GM18519 (cell line): Measurements from ENCODE around the gene GPHA2.

ENCODE experiments used
- ATAC-seq: cut with Tn5 transposase; IDR thresholded peaks from one replicate; pipeline ENCODE4 v1.9.1; 2021; ENCODE audit warnings: mild to moderate bottlenecking, moderate library complexity; ENCODE audit not compliant: unreplicated experiment, low FRiP score

GPHA2 gene

GRCh38 chr11:64931290-64931689 is 4.4 kb downstream of the GPHA2 start:
- ATAC-seq: no peak

DNA sequence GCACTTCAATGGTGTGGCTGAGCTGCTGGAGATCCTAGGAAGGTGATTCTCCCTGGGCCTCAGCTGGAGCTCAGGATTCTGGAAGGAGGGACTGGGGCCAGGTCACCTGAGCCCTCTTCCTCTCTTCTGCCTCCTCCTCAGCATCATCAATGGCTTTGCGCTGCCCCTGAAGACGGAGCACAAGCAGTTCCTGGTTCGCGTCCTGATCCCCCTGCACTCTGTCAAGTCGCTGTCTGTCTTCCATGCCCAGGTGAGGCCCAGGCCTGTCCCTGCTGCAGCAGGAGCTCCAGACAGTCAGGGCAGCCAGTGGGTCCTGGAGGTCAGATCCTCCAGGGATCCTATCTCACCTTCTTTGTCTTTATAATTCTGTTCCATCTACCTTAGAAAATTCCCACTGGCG is 5.4 kb downstream of the GPHA2 start:
- no peak for ATAC-seq

- ATAC-seq: no peak
Measured at GRCh38 chr11:64929625-64930024, 6.1 kb downstream of the GPHA2 start.

DNA sequence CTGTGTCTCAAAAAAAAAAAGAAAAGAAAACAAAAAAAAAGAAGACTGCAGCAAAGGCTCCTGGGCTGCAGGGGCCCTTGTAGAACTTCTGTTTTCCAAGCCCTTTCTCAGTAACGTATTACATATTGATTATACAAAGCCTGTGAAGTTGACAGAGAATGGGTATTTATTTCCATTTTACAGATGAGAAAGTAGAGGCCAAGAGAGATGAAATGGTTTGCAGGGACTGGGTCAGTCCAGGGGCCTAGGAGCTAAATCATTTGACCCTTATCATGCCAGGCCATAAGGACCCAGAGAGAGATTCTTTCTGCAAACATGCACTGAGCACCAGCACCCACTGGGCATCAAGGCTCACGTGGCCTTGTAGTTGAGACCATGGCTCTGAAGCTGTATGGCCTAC is 6.7 kb downstream of the GPHA2 start:
- no peak for ATAC-seq

- ATAC-seq: no peak
Measured at GRCh38 chr11:64926689-64927088, 9.0 kb downstream of the GPHA2 start.

DNA sequence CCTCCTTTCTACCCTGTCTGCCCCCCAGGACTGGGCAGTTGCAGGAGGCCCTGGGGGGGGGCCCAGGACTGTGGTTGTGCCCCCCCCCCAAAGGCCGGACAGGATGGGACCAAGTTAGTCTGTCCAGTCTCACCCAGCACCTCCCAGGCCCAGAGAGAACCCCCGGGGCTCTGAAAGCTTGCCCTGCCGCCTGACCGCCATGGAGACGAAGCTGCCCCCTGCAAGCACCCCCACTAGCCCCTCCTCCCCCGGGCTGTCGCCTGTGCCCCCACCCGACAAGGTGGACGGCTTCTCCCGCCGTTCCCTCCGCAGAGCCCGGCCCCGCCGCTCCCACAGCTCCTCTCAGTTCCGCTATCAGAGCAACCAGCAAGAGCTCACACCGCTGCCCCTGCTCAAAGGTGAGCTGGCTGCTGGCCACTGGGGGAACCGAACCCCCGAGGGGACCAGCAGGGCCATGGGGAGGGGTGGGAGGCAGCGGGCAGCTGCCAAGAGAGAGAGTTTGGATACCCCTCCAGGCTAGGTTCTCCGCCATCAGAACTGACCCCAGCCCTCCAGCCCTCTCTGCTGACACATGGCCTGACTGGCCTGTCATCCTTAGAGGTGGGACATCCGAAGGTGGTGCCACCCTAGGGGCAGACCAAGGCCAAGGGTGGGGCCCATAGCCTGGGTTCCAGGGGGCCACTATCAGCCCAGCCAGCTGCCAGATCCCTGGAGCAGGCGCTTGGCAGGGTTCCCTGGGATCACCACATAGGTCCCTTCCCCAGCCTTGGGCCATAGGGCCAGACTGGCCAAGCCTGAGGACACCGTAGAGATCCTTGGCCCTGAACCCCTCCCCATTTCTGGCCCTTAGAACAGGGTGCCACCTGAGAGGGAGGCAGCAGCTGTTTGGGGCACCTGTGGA is 9.9 kb downstream of the GPHA2 start:
- ATAC-seq: no peak

DNA sequence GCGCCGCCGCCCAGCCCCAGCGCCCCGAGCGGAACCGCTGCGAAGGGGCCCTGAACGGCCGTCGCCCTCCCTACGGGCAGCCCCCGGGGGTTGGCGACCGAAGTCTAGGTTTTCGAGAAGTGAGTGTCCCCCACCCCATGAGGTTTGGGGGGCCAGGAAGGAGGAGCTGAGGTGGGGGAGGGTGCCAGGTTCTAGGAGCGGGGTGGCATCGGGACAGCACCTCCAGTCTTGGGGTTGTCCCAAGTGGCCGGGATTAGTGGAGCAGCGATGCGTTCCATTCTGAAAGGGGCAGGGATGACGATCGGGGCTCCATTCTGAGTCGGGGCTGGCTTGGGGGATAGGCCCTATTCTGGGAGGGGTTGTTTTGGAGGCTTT is 10.8 kb downstream of the GPHA2 start:
- ATAC-seq: no peak

- peak; percentile 41 for ATAC-seq
Measured at GRCh38 chr11:64923944-64924909, 11.5 kb downstream of the GPHA2 start, which contains the start of gene PPP2R5B. Gene PPP2R5B, plus strand, starts transcription at chr11:64924689. Its CDS starts 1,046 bp downstream, at chr11:64925735.

DNA sequence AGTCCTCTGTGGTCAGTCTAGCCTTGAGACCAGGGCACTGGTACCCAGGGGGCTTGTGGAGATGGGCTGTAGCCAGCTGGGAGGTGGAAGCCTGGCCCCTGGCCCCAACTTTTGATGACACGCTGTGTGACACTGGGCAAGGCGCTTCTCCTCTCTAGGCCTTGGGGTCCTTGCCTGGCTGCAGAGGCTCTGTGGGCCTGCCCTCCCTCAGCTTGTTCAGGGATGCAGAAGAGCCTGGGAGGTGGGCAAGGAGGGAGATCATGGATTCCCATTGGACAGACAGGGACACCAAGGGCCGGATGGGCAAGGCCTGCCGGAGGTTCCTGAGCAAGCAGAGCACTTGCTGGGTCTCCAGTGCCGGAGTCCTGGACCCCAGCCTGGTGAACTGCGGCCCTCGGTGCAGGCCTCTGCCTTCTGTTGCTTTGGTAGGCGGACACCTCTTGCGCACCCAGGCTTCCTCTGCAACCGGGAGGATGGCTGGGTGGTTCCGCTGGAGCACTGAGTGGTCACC is 12.5 kb downstream of the GPHA2 start:
- ATAC-seq: no peak

DNA sequence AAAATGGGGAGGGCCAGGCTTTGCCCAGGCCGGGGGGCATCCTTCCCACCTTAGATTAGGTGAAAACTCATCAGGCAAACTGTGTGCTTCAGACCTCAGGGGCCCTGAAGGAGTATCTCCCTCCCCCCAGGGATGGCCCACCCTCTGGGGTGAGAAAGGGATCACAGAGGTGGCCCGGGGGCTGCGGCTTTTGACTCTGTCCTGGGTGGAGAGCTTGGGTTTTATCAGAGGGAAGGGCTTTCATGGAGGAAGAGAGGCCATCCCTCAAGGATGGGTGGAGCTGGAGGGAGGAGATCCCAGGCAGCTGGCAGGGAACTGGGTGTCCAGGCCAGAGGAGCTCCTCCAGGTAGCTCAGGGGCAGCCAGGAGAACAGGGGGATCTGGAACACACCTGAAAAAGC is 14.3 kb downstream of the GPHA2 start:
- no peak for ATAC-seq

GRCh38 chr11:64920124-64920523 is 15.6 kb downstream of the GPHA2 start:
- ATAC-seq: no peak

DNA sequence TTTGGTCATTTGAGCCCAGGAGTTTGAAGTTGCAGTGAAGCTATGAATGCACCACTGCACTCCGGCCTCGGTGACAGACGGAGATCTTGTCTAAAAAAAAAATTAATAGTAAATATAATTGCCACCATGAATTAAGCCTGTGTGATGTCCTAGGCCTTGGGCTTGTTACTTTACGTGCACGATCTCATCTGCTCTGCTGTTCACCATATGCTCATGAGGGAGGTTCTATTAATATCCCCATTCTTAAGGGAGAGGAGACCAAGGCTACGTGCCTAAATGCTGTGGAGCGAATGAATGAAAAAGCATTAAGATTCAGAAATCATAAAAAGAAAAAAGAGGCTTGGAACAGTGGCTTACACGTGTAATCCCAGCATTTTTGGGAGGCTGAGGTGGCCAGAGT is 16.1 kb downstream of the GPHA2 start:
- ATAC-seq: no peak

- ATAC-seq: no peak
Measured at GRCh38 chr11:64918017-64918416, 17.7 kb downstream of the GPHA2 start.

DNA sequence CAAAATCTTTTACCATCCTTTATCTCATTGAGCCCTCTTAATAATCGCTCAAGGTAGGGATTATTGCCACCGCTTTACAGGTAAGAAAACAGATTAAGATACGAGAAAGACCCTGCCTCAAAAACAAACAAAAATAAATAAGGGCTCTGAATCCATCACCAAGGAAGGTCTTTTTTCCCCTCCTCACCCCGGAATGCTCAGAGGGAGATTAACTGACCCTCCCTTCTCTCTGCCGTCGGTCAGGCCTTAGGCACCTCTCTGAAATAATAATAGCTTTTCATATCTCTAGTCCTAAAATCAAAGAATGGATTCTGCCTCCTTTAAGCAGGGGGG is 18.1 kb downstream of the GPHA2 start:
- no peak for ATAC-seq

GRCh38 chr11:64916775-64917662 is 18.7 kb downstream of the GPHA2 start, which contains the start of gene ATG2A:
Gene ATG2A, minus strand, starts transcription at chr11:64917209. Its CDS starts 74 bp downstream, at chr11:64917135.
- peak; percentile 82 for ATAC-seq

DNA sequence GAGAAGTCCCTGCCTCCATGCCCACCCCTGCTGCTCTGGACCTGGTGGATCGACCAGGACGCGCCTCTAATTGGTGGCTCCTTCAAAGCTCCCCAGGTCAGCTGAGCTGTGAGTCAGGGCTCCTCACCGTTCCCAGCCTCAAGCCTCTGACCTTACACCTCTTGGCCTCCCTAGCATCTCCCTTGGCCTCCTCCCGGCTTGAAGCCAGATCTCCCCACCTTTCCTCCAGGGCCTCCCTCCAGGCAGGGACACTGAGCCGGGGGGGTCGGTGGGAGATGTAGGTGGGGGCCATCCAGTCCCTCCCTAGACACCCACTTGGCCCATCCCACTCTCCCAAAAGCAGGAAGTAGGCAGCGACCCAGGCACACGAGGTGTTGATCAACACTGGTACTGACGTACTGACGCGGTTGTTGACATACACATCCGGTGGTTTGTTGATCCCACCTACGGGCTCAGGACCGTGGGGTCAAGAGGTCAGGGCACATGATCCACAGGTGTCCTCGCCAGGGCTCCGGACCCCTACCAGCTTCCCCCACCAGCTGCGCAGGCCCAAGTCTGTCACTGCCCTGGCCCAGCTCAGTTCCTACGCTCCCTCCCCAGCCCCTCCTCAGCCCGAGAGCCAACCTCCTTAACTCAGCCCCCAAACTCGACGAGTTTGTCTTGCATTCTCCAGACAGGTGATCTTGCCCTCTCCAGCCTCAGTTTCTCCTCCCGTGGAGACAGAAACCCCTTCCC is 19.5 kb downstream of the GPHA2 start:
- no peak for ATAC-seq

DNA sequence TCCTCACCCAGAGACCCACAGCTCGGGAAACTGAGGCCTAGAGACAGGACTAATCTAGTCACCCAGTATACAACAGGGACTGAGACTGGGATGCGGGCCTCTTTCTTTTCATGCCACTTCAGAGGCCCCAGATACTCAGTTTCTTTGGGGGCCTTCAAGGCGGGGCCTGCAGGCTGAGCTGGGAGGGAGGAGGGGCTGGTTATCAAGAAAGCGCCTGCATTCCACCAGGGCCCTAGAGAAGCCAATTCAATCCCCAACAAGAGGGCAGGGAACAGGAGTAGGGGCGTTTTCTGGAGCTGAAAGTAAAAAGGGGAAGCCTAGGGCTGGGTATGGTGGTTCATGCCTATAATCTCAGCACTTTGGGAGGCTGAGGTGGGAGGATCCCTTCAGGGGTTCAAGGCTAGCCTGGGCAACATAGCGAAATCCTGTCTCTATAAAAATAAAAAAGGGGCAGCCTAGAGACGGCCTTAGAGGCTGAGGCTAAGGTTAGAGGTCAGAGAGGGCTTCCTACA is 20.3 kb downstream of the GPHA2 start:
- no peak for ATAC-seq

DNA sequence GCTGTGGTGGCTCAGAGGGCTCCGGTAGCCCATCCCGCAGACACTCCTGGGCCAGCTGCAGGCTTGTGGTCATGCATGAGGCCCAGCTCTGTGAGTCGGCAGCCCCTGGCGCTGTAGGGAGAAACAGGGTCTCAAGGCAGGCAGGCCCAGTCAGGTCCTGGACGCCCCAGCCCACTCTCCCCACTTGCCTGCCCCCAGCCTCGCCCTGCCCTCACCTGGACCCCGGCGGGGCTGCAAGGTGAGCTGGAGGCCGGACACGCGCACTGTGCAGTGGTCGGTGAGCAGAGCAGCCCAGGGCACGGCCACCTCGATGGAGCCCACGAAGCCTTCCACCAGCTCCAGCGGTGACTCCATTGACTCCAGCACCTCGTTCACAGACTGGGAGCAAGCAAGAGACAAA is 21.6 kb downstream of the GPHA2 start:
- ATAC-seq: no peak

GRCh38 chr11:64913171-64913727 is 22.4 kb downstream of the GPHA2 start:
- ATAC-seq: no peak
